ENCODE data around the gene IGLL1.
A peak's percentile ranks its signal among the peaks of the same experiment; 100 is the strongest.
"Not testable (repeated sequence)": the region's sequence is repeated elsewhere in the genome, so short reads cannot be mapped to it uniquely, and the experiment has no call there.

The IGLL1 gene

GRCh38 chr22:23540837-23541236 lies 39.3 kb downstream of the IGLL1 start:
- H2AK5ac ChIP-seq (ENCODE audit: low read depth, low read length); H3K9me3 ChIP-seq (replicated peaks in 1 of 2; ENCODE audit: control insufficient read depth in 2 of 2, insufficient read depth in 1 of 2, low read depth in 1 of 2, low read length in 2 of 2); H2AFZ ChIP-seq (ENCODE audit: low read length); H2BK120ac ChIP-seq (ENCODE audit: low read depth, low read length); H3K4ac ChIP-seq (ENCODE audit: low read length); H3K27me3 ChIP-seq (ENCODE audit: control insufficient read depth in 3 of 3, insufficient read depth in 3 of 3, low read depth in 1 of 3, low read length in 3 of 3); H3K79me1 ChIP-seq (ENCODE audit: low read depth, low read length); H3K4me3 ChIP-seq (ENCODE audit: low read length in 2 of 2); H3K9ac ChIP-seq (ENCODE audit: low read depth, low read length, poor library complexity); H2BK12ac ChIP-seq (ENCODE audit: low read length); H3K36me3 ChIP-seq (replicated peaks in 1 of 2; ENCODE audit: control insufficient read depth in 2 of 2, insufficient read depth in 2 of 2, low read length in 2 of 2); H3K4me2 ChIP-seq (ENCODE audit: insufficient read depth, low read length, poor library complexity, severe bottlenecking); H3K23ac ChIP-seq (ENCODE audit: low read depth, low read length, poor library complexity); H3K14ac ChIP-seq (ENCODE audit: low read length); H2BK15ac ChIP-seq (ENCODE audit: low read length); H2BK5ac ChIP-seq (ENCODE audit: low read length); H3K27ac ChIP-seq (replicated peaks; ENCODE audit: low read length); H4K8ac ChIP-seq (ENCODE audit: low read depth, low read length); H3K18ac ChIP-seq (ENCODE audit: low read length); H4K91ac ChIP-seq (ENCODE audit: low read depth, low read length, poor library complexity); DNase-seq (ENCODE audit: low spot score): not testable (repeated sequence)
- H3K4me1 ChIP-seq (ENCODE audit: control insufficient read depth in 2 of 2, insufficient read depth in 1 of 2, low read depth in 1 of 2, low read length in 2 of 2): peaks cover 3 to 17% of the 10 kb centered on the region in 2 donors
- no CpG with 5 or more reads among the region's 5 CpGs for WGBS, 2 donors (ENCODE audit: extremely low coverage in 2 of 2, insufficient read length in 2 of 2, insufficient replicate concordance in 1 of 2)

- H3K23ac ChIP-seq (ENCODE audit: low read depth, low read length, poor library complexity); H3K79me1 ChIP-seq (ENCODE audit: low read depth, low read length); H3K14ac ChIP-seq (ENCODE audit: low read length); H2AK5ac ChIP-seq (ENCODE audit: low read depth, low read length); H2BK5ac ChIP-seq (ENCODE audit: low read length); H3K27ac ChIP-seq (replicated peaks; ENCODE audit: low read length); H2BK12ac ChIP-seq (ENCODE audit: low read length); H2BK120ac ChIP-seq (ENCODE audit: low read depth, low read length); H3K4me2 ChIP-seq (ENCODE audit: insufficient read depth, low read length, poor library complexity, severe bottlenecking); H3K27me3 ChIP-seq (ENCODE audit: control insufficient read depth in 3 of 3, insufficient read depth in 3 of 3, low read depth in 1 of 3, low read length in 3 of 3); H3K18ac ChIP-seq (ENCODE audit: low read length); H3K4me3 ChIP-seq (ENCODE audit: low read length in 2 of 2); H4K8ac ChIP-seq (ENCODE audit: low read depth, low read length); DNase-seq (ENCODE audit: low spot score); H2AFZ ChIP-seq (ENCODE audit: low read length); H3K9ac ChIP-seq (ENCODE audit: low read depth, low read length, poor library complexity); H3K9me3 ChIP-seq (replicated peaks in 1 of 2; ENCODE audit: control insufficient read depth in 2 of 2, insufficient read depth in 1 of 2, low read depth in 1 of 2, low read length in 2 of 2); H3K36me3 ChIP-seq (replicated peaks in 1 of 2; ENCODE audit: control insufficient read depth in 2 of 2, insufficient read depth in 2 of 2, low read length in 2 of 2); H4K91ac ChIP-seq (ENCODE audit: low read depth, low read length, poor library complexity); H2BK15ac ChIP-seq (ENCODE audit: low read length); H3K4ac ChIP-seq (ENCODE audit: low read length): not testable (repeated sequence)
- no CpG with 5 or more reads among the region's 7 CpGs for WGBS, 2 donors (ENCODE audit: extremely low coverage in 2 of 2, insufficient read length in 2 of 2, insufficient replicate concordance in 1 of 2)
- peaks cover 5 to 23% of the 10 kb centered on the region in 2 donors for H3K4me1 ChIP-seq (ENCODE audit: control insufficient read depth in 2 of 2, insufficient read depth in 1 of 2, low read depth in 1 of 2, low read length in 2 of 2)
Observed at GRCh38 chr22:23539839-23540198, 40.3 kb downstream of the IGLL1 start.

- Histone ChIP-seq H3K18ac (ENCODE audit: low read length) (no peak overlapping the region), H3K9ac (ENCODE audit: low read depth, low read length, poor library complexity) (no peak overlapping the region), H2BK5ac (ENCODE audit: low read length) (no peak overlapping the region), H3K4me2 (ENCODE audit: insufficient read depth, low read length, poor library complexity, severe bottlenecking) (no peak overlapping the region), H3K27me3 (ENCODE audit: control insufficient read depth in 3 of 3, insufficient read depth in 3 of 3, low read depth in 1 of 3, low read length in 3 of 3) (peaks cover 0 to 5% (median 0%) of the 10 kb centered on the region in 3 experiments), H4K91ac (ENCODE audit: low read depth, low read length, poor library complexity) (no peak overlapping the region), H3K4me3 (ENCODE audit: low read length in 2 of 2) (no peak overlapping the region), H4K8ac (ENCODE audit: low read depth, low read length) (no peak overlapping the region), H2BK120ac (ENCODE audit: low read depth, low read length) (no peak overlapping the region), H2BK15ac (ENCODE audit: low read length) (no peak overlapping the region), H3K27ac (replicated peaks; ENCODE audit: low read length) (no peak overlapping the region), H2AK5ac (ENCODE audit: low read depth, low read length) (no peak overlapping the region), H2AFZ (ENCODE audit: low read length) (peak overlapping the region; percentile 70), H3K9me3 (replicated peaks in 1 of 2; ENCODE audit: control insufficient read depth in 2 of 2, insufficient read depth in 1 of 2, low read depth in 1 of 2, low read length in 2 of 2) (no peaks in the 10 kb centered on the region), H3K23ac (ENCODE audit: low read depth, low read length, poor library complexity) (no peak overlapping the region), H3K14ac (ENCODE audit: low read length) (no peak overlapping the region), H3K79me1 (ENCODE audit: low read depth, low read length) (no peaks in the 10 kb centered on the region), H2BK12ac (ENCODE audit: low read length) (no peak overlapping the region), H3K36me3 (replicated peaks in 1 of 2; ENCODE audit: control insufficient read depth in 2 of 2, insufficient read depth in 2 of 2, low read length in 2 of 2) (no peaks in the 10 kb centered on the region), H3K4me1 (ENCODE audit: control insufficient read depth in 2 of 2, insufficient read depth in 1 of 2, low read depth in 1 of 2, low read length in 2 of 2) (peaks cover 6 to 23% of the 10 kb centered on the region in 2 donors), H3K4ac (ENCODE audit: low read length) (no peak overlapping the region)
- peak; percentile 62 for DNase-seq (ENCODE audit: low spot score)
- no CpG with 5 or more reads among the region's 21 CpGs for WGBS, 2 donors (ENCODE audit: extremely low coverage in 2 of 2, insufficient read length in 2 of 2, insufficient replicate concordance in 1 of 2)
Observed at GRCh38 chr22:23539135-23539838, 40.8 kb downstream of the IGLL1 start.

GRCh38 chr22:23538696-23539030 lies 41.4 kb downstream of the IGLL1 start:
- not testable (repeated sequence) for H3K9me3 ChIP-seq (replicated peaks in 1 of 2; ENCODE audit: control insufficient read depth in 2 of 2, insufficient read depth in 1 of 2, low read depth in 1 of 2, low read length in 2 of 2); H3K79me1 ChIP-seq (ENCODE audit: low read depth, low read length); H3K36me3 ChIP-seq (replicated peaks in 1 of 2; ENCODE audit: control insufficient read depth in 2 of 2, insufficient read depth in 2 of 2, low read length in 2 of 2); H2BK5ac ChIP-seq (ENCODE audit: low read length); H3K14ac ChIP-seq (ENCODE audit: low read length); H2BK12ac ChIP-seq (ENCODE audit: low read length); H3K18ac ChIP-seq (ENCODE audit: low read length); H2AK5ac ChIP-seq (ENCODE audit: low read depth, low read length); H2AFZ ChIP-seq (ENCODE audit: low read length); H2BK120ac ChIP-seq (ENCODE audit: low read depth, low read length); DNase-seq (ENCODE audit: low spot score); H3K27ac ChIP-seq (replicated peaks; ENCODE audit: low read length); H4K8ac ChIP-seq (ENCODE audit: low read depth, low read length); H3K4ac ChIP-seq (ENCODE audit: low read length); H3K4me2 ChIP-seq (ENCODE audit: insufficient read depth, low read length, poor library complexity, severe bottlenecking); H3K27me3 ChIP-seq (ENCODE audit: control insufficient read depth in 3 of 3, insufficient read depth in 3 of 3, low read depth in 1 of 3, low read length in 3 of 3); H2BK15ac ChIP-seq (ENCODE audit: low read length); H3K9ac ChIP-seq (ENCODE audit: low read depth, low read length, poor library complexity); H3K4me3 ChIP-seq (ENCODE audit: low read length in 2 of 2); H4K91ac ChIP-seq (ENCODE audit: low read depth, low read length, poor library complexity); H3K23ac ChIP-seq (ENCODE audit: low read depth, low read length, poor library complexity)
- WGBS, 2 donors (ENCODE audit: extremely low coverage in 2 of 2, insufficient read length in 2 of 2, insufficient replicate concordance in 1 of 2): no CpG with 5 or more reads among the region's 6 CpGs
- H3K4me1 ChIP-seq (ENCODE audit: control insufficient read depth in 2 of 2, insufficient read depth in 1 of 2, low read depth in 1 of 2, low read length in 2 of 2): peaks cover 10 to 26% of the 10 kb centered on the region in 2 donors
